ENCODE measurements around the gene PPP1R37. TPM values are rescaled to one million over a fixed set of nuclear protein-coding genes. Genes with fewer than 3 reads are reported as not detected.

The PPP1R37 gene
- total RNA-seq, 1 experiment from 2014 or later: 20.4 TPM

DNA sequence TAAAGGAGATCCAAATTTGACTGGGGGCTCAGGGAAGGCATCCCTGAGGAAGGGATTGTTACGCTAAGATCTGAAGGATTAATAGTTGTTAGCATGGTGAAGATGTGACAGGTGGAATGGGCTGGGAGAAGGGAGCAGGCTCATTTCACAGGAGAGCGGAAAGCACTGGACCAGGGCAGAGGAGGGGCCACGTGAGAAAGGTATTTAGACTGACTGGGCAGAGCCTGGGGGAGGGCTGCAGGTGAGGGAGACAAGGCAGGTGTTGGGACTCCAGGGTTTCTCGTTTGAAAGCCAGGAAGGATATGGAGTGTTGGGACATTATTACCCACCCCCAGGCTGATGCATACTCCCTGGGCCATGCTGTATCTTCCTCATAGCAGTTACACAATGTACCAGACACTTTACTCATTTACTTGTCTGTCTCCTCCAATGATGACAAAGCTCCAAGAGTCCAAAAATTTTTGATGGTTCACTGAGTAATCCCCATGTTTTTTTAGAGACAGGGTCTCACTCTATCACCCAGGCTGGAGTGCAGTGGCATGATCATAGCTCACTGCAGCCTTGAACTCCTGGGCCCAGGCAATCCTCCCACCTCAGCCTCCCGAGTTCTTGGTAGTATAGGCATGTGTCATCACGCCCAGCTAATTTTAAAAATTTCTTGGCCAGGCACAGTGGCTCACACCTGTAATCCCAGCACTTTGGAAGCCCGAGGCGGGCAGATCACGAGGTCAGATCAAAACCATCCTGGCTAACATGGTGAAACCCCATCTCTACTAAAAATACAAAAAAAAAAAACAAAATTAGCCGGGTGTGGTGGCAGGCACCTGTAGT lies 82.8 kb downstream of the PPP1R37 start:
- no peak overlapping the region for H3K27ac ChIP-seq (ENCODE audit: low read length)
- in situ Hi-C loops (cut with HindIII; ENCODE audit: low pct_unique_long_range_greater_than_20kb, low sequenced_read_pairs): no loop called here
- H3K4me1 ChIP-seq (ENCODE audit: control insufficient read depth, insufficient read depth, low read length): no peaks in the 10 kb centered on the region
- ATAC-seq (no peak), DNase-seq (ENCODE audit: low read depth, low spot score) (no peak)
- no peaks in the 10 kb centered on the region for H3K27me3 ChIP-seq (ENCODE audit: control insufficient read depth, insufficient read depth, low read length)
- H3K9me3 ChIP-seq (ENCODE audit: control insufficient read depth, insufficient read depth, low read depth, low read length): no peaks in the 10 kb centered on the region
- intact Hi-C loops (cut with micrococcal nuclease; ENCODE audit: unreplicated experiment): no loop called here
- POLR2A ChIA-PET: interaction anchor here (0.6 to 0.7 kb wide), 2 partner anchors 66 to 1530 kb away, joined by 3 to 5 read pairs; no protein-coding TSS in a partner anchor
- no TSS peak for BruUV-seq (replicated peaks)
- H3K4me3 ChIP-seq (ENCODE audit: low read depth in 2 of 2, low read length in 2 of 2): no peak overlapping the region
- CTCF ChIA-PET: interaction anchor here (0.7 kb wide), 1 partner anchor 45 kb away, joined by 4 read pairs; no protein-coding TSS in a partner anchor
- no peaks in the 10 kb centered on the region for H3K36me3 ChIP-seq (ENCODE audit: control insufficient read depth, insufficient read depth, low read length)
- TF ChIP-seq, protein P1, sequence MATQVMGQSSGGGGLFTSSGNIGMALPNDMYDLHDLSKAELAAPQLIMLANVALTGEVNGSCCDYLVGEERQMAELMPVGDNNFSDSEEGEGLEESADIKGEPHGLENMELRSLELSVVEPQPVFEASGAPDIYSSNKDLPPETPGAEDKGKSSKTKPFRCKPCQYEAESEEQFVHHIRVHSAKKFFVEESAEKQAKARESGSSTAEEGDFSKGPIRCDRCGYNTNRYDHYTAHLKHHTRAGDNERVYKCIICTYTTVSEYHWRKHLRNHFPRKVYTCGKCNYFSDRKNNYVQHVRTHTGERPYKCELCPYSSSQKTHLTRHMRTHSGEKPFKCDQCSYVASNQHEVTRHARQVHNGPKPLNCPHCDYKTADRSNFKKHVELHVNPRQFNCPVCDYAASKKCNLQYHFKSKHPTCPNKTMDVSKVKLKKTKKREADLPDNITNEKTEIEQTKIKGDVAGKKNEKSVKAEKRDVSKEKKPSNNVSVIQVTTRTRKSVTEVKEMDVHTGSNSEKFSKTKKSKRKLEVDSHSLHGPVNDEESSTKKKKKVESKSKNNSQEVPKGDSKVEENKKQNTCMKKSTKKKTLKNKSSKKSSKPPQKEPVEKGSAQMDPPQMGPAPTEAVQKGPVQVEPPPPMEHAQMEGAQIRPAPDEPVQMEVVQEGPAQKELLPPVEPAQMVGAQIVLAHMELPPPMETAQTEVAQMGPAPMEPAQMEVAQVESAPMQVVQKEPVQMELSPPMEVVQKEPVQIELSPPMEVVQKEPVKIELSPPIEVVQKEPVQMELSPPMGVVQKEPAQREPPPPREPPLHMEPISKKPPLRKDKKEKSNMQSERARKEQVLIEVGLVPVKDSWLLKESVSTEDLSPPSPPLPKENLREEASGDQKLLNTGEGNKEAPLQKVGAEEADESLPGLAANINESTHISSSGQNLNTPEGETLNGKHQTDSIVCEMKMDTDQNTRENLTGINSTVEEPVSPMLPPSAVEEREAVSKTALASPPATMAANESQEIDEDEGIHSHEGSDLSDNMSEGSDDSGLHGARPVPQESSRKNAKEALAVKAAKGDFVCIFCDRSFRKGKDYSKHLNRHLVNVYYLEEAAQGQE (IDR thresholded peaks at IDR 0.05; ENCODE audit: insufficient read depth in 1 of 2, low read depth in 2 of 2, low read length in 1 of 2): no peak
- TF ChIP-seq CTCF (IDR thresholded peaks at IDR 0.05): no peak
- no peak for TF ChIP-seq POLR2AphosphoS5 (IDR thresholded peaks at IDR 0.05; ENCODE audit: low read depth, low read length)
- TF ChIP-seq SIN3A (IDR thresholded peaks at IDR 0.05; ENCODE audit: borderline replicate concordance, insufficient read depth, low read depth, low read length): no peak

- in situ Hi-C loops (cut with HindIII; ENCODE audit: low pct_unique_long_range_greater_than_20kb, low sequenced_read_pairs) (no loop called here), intact Hi-C loops (cut with micrococcal nuclease; ENCODE audit: unreplicated experiment) (no loop called here)
- CTCF ChIA-PET: no interaction called here
- Histone ChIP-seq H3K4me1 (ENCODE audit: control insufficient read depth, insufficient read depth, low read length) (no peaks in the 10 kb centered on the region), H3K36me3 (ENCODE audit: control insufficient read depth, insufficient read depth, low read length) (no peaks in the 10 kb centered on the region), H3K4me3 (ENCODE audit: low read depth in 2 of 2, low read length in 2 of 2) (peak within 1 kb of the TSS; percentile 88 to 90), H3K9me3 (ENCODE audit: control insufficient read depth, insufficient read depth, low read depth, low read length) (no peaks in the 10 kb centered on the region), H3K27ac (ENCODE audit: low read length) (peak within 1 kb of the TSS; percentile 85), H3K27me3 (ENCODE audit: control insufficient read depth, insufficient read depth, low read length) (no peaks in the 10 kb centered on the region)
- DNase-seq (ENCODE audit: low read depth, low spot score) (no peak), ATAC-seq (peak; percentile 5)
- no peak for TF ChIP-seq TCF7L2 (IDR thresholded peaks at IDR 0.05; ENCODE audit: low read depth, low read length)
- TF ChIP-seq POLR2AphosphoS5 (IDR thresholded peaks at IDR 0.05; ENCODE audit: low read depth, low read length): peak; percentile 55; the same call in 1 of the 2 replicates
- TSS peak; percentile 98 for BruUV-seq (replicated peaks)
- POLR2A ChIA-PET: interaction anchor here (0.7 kb wide), 1 partner anchor 26 kb away, joined by 5 read pairs; no protein-coding TSS in a partner anchor
These were observed 84.9 kb downstream of the PPP1R37 start, which contains the start of gene TRAPPC6A for GRCh38 chr19:45177817-45178261. TRAPPC6A (minus strand) TSS chr19:45178237; CDS start chr19:45178218, 19 bp downstream.
